Brain microvascular endothelial cell (primary cell): ENCODE data around the gene NACC1.

Experiments used
- DNase-seq: peaks from one replicate; pipeline ENCODE4 v3.0.0-alpha.2; 2020
- H3K27ac ChIP-seq: fragments of 250-450 bp; sonication (Bioruptor Pico); 2 replicates; pipeline ENCODE4 v1.5.1; 2020; ENCODE audit warnings: mild to moderate bottlenecking, moderate library complexity
- H3K27me3 ChIP-seq: fragments of 250-450 bp; sonication (Bioruptor Pico); replicated peaks from 2 replicates; pipeline ENCODE4 v1.5.1; 2020; ENCODE audit warnings: mild to moderate bottlenecking
- H3K36me3 ChIP-seq: fragments of 250-450 bp; sonication (Bioruptor Pico); replicated peaks from 2 replicates; pipeline ENCODE4 v1.5.1; 2020; ENCODE audit warnings: mild to moderate bottlenecking
- H3K4me3 ChIP-seq: 2 replicates; pipeline ENCODE4 v1.5.1; 2011; ENCODE audit warnings: low read depth, mild to moderate bottlenecking, control low read depth, low read length, moderate library complexity
- in situ Hi-C: cut with HindIII; loops from 2 replicates; pipeline ENCODE4 v1.10.0; 2017; ENCODE audit warnings: low sequenced_read_pairs, low pct_ligation_motif_present
- TF ChIP-seq, protein P1 (sequence below): IDR thresholded peaks from 2 replicates; pipeline ENCODE4 v1.5.1; 2011; ENCODE audit warnings: low read depth, mild to moderate bottlenecking, moderate library complexity, low read length, control low read depth, inconsistent platforms; ENCODE audit errors: missing control alignments

NACC1 gene

DNA sequence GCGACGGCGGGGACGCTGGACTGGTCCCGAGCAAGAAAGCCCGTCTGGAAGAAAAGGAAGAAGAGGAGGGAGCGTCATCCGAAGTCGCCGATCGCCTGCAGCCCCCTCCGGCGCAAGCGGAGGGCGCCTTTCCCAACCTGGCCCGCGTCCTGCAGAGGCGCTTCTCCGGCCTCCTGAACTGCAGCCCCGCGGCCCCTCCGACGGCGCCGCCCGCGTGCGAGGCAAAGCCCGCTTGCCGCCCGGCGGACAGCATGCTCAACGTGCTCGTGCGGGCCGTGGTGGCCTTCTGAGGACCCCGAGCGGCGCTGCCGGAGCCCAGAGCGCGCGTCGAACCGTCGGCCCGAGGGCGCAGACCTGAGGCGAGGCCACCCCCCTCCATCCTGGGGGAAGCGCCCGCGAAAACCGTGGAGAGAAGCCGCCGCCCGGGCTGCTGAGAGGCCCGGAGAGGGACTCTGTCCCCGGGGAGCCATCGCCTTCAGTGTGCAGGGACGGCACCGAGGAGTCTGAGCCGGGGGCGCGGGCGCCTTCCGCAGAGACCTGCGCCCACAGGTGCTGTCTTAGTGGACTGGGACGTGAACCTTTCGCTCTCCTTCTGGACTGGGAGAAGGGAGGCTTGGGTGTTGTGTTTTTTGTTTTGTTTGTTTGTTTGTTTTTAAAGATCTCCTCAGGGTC lies 35.6 kb downstream of the NACC1 start:
- H3K36me3 ChIP-seq, result peaks cover 14% of the 10 kb centered on the region
- in situ Hi-C loops, result no loop called here
- DNase-seq, result no peak
- peak overlapping the region; percentile 91 for H3K27ac ChIP-seq
- no peaks in the 10 kb centered on the region for H3K27me3 ChIP-seq
- TF ChIP-seq, protein P1, sequence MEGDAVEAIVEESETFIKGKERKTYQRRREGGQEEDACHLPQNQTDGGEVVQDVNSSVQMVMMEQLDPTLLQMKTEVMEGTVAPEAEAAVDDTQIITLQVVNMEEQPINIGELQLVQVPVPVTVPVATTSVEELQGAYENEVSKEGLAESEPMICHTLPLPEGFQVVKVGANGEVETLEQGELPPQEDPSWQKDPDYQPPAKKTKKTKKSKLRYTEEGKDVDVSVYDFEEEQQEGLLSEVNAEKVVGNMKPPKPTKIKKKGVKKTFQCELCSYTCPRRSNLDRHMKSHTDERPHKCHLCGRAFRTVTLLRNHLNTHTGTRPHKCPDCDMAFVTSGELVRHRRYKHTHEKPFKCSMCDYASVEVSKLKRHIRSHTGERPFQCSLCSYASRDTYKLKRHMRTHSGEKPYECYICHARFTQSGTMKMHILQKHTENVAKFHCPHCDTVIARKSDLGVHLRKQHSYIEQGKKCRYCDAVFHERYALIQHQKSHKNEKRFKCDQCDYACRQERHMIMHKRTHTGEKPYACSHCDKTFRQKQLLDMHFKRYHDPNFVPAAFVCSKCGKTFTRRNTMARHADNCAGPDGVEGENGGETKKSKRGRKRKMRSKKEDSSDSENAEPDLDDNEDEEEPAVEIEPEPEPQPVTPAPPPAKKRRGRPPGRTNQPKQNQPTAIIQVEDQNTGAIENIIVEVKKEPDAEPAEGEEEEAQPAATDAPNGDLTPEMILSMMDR, result no peak
- peak overlapping the region; percentile 99 for H3K4me3 ChIP-seq

DNA sequence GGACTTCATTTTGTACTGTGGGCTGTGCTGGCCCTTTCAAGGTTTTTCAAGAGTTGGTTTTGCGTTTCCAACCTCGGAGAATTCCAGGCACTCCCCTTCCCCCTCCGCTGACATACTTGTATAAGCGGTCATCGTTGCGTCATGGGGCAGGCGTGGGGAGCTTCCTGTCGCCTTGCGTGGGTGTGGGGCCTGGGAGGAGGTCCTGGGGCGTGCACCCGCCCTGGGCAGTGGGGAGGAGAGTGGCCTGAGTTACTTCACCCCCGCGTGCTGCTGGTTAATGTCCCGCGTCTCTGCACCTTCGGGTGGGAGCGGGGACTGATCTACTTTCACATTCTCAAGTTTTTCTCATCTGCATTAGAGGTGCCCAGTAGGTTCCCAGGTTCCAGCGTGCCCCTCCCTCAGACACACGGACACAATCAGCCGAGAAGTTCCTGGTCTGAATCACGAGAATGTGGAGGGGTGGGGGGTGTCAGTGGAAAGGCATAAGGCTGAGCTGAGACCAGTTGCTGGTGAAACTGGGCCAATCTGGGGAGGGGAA lies 36.2 kb downstream of the NACC1 start:
- peak; percentile 90 for DNase-seq
- in situ Hi-C loops, result no loop called here
- Histone ChIP-seq H3K36me3 (peaks cover 14% of the 10 kb centered on the region), H3K27me3 (no peaks in the 10 kb centered on the region), H3K4me3 (peak overlapping the region; percentile 99), H3K27ac (peak overlapping the region; percentile 91)
- TF ChIP-seq, protein P1, result no peak

DNA sequence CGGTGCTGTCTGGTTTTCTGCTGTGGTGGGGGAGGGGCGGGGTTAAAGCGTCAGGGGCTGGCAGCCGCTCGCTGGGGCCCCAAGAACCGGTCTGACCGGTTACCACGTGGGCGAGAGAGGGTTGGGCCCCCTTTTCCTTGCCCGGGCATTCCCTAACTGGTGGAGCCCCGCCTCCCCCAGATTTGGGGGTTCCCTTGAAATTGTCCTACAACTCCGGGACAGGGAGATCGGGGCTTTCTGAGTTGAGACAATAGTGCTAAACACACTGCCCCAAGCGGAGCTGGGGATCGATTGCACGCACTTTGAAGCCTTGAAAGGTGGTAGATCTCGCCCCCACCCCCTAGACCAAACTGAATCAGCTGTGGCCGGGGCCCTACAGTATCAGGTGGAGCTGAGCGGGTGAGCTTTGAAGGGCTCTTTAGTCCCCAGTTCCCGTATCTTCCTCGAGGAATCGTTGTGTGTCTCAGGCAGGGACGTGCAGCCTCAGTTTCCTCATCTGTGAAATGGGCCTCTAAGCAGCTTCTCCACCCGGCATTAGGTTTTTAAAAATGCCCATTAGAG lies 36.9 kb downstream of the NACC1 start:
- peak; percentile 41 for DNase-seq
- H3K27ac ChIP-seq, result peak overlapping the region; percentile 91
- peak overlapping the region; percentile 99 for H3K4me3 ChIP-seq
- H3K36me3 ChIP-seq, result peaks cover 14% of the 10 kb centered on the region
- TF ChIP-seq, protein P1, result peak; percentile 53
- in situ Hi-C loops, result no loop called here
- H3K27me3 ChIP-seq, result no peaks in the 10 kb centered on the region

DNA sequence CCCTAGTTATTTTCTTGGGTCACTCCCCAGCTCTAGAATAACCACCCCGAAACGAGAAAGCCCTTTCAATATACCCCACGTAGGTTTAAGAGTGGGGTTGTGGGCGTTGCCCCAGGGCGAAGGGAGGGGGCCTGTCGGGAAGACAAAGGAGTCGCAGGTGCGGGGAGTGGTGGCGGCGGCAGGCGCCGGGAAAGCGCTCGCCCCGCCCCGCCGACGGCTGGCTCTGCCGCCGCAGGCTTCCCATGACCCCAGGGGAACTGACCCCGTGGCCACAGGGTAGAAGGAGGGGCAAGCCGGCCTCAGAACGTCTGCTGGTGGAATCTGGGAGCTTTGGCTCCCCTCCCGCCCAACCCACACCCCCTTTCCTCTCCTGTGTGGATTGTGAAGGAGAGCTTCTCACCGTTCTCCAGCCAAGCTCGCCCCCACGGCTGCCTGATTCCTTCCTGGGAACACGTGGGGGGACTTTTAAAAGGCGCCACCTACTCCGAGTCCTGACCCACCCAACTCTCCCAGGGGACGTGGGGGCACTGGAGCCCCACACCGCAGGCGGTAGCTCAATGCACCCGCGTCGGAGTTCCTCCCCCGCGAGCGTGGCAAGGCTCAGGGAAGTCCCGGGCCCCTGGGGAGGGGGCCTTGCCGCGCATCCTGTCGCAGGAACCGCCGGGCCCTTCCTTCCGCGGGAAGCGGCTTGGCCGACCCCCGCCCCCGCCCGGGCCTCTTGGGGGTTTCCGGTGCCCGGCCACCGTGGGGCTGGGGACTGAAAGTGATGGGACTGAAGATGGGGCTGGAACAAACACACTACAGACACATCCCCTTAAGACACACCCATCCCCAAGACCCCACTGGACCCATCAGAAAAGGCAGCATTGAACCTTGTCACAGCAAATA lies 37.7 kb downstream of the NACC1 start:
- TF ChIP-seq, protein P1, result no peak
- in situ Hi-C loops, result no loop called here
- peak; percentile 70 for DNase-seq
- Histone ChIP-seq H3K36me3 (peaks cover 14% of the 10 kb centered on the region), H3K4me3 (peak overlapping the region; percentile 99), H3K27ac (peak overlapping the region; percentile 91), H3K27me3 (no peaks in the 10 kb centered on the region)

DNA sequence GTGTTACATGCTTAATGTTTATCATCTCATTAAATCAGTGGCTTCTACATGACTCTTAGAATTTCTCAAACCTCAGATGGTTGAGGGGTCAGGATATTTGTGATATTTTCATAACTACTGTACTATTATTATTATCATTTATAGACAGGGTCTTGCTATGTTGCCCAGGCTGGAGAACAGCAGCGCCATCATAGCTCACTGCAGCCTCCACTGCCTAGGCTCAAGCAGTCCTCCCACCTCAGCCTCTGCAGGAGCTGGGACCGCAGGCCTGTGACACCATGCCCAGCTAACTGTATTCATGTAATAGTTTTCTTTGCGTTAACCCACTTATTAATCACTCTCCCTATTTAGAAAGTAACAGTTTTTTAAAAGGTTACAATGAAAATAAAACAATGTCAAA lies 41.6 kb downstream of the NACC1 start:
- no peak overlapping the region for H3K4me3 ChIP-seq
- H3K36me3 ChIP-seq, result no peaks in the 10 kb centered on the region
- TF ChIP-seq, protein P1, result no peak
- no peak for DNase-seq
- no peaks in the 10 kb centered on the region for H3K27me3 ChIP-seq
- in situ Hi-C loops, result no loop called here
- no peak overlapping the region for H3K27ac ChIP-seq
